ENCODE results near the gene ECSIT.

ECSIT gene

GRCh38 chr19:11549386-11549953 lies 20.5 kb upstream of the ECSIT start:
- no peak for DNase-seq

- DNase-seq = no peak
These were observed 19.2 kb upstream of the ECSIT start for GRCh38 chr19:11547929-11548700.

DNA sequence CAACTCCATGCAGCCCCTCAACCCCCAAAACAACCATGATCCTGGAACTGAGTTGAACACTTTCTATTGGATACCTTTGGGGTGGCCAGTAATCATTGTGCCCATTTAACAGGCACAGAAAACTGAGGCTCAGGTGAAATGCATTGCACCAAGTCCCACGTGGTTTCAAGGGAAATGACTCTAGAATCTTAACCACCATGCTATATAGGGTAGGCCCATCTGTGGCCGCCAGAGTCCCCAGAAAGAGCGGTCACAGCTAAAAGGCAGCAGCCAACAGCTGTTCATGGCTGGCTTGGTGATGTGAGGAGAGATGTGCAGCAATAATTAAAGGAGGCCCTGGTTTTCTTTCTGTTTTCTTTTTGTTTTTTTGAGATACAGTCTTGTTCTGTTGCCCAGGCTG lies 12.3 kb upstream of the ECSIT start:
- DNase-seq = no peak

DNA sequence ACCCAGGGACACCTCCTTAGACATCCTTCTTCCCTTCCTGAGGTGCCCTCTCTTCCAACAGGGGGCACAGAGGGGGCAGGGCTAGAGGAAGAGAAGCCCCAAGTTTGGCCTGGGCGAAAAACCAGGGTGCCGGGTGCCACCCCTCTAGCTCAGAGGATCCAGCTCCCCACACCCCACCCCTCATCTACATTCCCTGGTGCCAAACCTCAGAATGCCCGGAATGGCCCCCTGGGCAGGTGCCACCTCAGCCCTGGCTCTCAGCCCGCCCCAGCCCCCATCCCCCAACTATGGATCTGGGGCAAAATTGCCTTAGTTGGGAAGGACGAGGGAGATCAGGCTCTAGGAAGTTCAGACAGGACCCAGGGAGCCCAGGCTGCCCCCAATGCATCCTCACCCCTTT lies 11.7 kb upstream of the ECSIT start:
- no peak for DNase-seq

- no peak for DNase-seq
These were observed 10.8 kb upstream of the ECSIT start for GRCh38 chr19:11539495-11540365.

- DNase-seq = no peak
These were observed 9.5 kb upstream of the ECSIT start, which contains the start of gene CNN1 for GRCh38 chr19:11538232-11539036. TSS of gene CNN1 (plus strand) at chr19:11538851. CDS start at chr19:11538928, 77 bp downstream.

GRCh38 chr19:11535792-11536595 lies 7.1 kb upstream of the ECSIT start:
- DNase-seq = peak; percentile 74

- DNase-seq = no peak
These were observed 6.0 kb upstream of the ECSIT start for GRCh38 chr19:11534948-11535347.

DNA sequence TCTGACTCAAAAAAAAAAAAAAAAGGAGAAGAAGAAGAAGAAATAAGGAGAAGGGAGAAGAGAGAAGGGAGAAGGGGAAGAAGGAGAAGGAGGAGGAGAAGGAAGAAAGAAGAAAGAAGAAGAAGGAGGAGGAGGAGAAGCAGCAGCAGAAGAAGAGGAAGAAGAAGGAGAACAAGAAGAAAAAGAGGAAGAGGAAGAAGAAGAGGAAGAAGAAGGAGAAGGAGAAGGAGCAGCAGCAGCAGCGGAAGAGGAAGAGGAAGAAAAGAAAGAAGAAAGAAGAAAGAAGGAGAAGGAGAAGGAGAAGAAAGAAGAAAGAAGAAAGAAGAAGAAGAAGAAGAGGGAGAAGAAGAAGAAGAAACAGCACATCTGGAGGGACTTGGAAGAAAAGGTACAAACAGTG lies 5.6 kb upstream of the ECSIT start:
- no peak for DNase-seq

- DNase-seq = no peak
These were observed 1.5 kb upstream of the ECSIT start for GRCh38 chr19:11530432-11530831.

DNA sequence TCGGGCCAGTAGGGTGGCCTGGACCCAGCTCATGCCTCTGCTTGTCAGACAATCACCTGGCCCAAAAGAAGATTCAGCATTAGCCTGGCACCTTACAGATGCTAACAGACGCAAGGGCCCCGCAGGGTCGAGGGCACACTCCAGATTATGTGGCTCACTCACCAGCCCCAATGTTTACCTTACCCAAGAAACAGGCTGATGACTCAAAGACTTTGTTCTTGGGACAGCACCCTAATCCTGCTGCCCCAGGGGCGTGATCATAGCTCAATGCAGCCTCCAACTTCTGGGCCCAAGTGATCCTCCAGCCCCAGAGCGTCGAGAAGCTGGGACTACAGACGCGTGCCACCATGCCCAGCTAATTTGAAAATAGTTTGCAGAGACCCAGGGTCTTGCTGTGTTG lies 9.8 kb downstream of the ECSIT start:
- DNase-seq = no peak

- no peak for DNase-seq
These were observed 15.0 kb downstream of the ECSIT start for GRCh38 chr19:11513946-11514345.

DNA sequence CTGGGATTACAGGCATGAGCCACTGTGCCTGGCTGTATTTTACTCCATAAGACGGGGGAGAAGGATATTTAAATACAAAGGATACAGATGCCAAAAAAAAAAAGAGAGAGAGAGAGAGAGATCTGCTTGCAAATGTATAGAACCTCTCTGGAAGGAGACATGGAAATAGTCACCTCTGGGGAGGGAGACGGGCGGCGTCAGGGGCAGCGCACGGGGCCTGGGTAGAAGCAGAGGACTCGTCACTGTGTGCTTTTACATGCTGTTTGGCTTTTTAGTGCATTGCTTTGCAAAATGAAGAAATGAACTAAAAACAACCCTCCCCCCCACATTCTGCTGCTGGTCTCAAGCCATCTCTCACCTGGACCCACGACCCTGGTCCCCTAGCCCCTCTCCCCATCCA lies 18.5 kb downstream of the ECSIT start:
- DNase-seq = no peak

DNA sequence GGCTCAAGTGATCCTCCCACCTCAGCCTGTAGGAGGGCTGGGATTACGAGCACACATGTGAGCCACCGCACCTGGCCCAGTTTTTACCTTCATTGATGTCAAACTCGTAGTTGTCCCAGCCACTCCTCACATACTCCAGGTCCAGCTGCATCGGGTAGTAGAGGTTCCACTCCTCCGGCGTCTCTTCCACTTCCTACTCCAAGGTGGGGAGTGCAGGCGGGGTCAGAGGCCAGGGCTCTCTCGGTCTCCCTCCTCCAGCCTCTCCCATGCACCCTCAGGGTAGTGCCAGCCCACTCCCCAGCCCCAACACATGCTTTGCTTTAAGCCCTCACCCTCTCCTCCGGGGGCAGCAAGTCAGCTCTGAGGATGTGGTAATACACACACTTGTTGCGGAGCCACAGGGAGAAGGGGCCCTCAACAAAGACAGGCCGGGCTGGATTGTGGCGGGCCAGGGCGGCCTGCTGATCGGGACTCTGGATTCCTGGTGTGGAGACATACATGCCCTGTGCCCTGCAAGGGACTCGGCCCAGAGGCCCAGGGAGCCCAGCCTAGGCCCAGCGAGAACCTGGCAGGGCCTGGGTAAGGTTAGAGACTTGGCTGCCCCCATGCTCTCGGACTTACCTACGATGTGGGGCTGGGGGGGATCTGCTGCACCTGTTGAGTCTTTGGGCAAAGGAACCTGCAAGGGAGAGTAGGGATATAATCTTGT lies 21.4 kb downstream of the ECSIT start:
- no peak for DNase-seq

DNA sequence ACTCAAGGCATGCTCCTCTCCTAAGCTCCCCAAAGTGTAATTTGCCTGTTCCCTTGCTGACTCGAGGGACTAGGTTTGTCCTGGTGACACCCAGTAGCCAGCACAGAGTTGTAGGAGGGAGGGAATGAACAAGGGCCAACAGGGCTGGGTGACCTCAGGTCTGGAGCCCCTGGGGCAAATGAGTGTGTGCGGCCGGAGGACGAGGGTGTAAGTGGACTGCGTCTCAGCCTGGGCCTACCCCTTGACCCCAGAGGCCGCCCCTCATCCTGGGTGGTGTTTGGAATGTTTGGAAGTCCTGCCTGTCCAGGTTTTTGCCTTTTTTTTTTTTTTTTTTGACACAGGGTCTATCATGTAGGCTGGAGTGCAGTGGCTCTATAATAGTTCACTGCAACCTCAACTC lies 22.0 kb downstream of the ECSIT start:
- DNase-seq = no peak

GRCh38 chr19:11506101-11506555 lies 22.8 kb downstream of the ECSIT start:
- no peak for DNase-seq

DNA sequence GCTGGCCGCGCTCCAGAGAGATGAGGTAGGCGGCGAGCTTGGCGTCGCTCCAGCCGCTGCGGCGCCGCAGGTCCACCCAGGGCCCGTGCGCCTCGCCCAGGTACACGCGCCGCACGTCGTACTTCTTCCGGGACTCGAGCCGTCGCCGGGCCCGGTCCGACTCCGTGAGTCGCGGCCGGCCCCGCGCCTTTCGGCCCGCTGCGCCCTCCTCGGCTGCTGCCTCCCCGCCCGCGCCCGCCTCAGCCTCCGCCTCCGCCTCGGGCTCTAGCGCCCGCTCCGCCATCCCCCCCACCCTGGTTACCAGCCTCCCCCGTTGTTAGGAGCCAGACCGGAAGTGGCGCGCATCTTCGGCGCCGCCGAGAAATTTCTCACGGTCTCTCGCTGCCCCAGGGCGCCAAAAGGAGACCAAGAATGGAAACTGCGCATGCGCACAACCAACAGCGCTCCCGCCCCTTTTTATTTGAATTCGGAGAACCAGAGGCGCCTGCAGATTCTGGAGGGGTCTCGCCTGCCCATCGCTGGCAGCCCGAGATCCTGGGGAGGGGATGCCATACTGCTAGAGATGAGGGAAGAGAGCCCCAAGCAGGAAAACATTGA lies 23.3 kb downstream of the ECSIT start, which contains the start of gene ZNF653:
Gene ZNF653 (minus strand): TSS at position 336 of the 597 bp plus-strand sequence. CDS start 53 bp downstream, at position 283.
- peak; percentile 94 for DNase-seq

- peak; percentile 94 for DNase-seq
These were observed 23.9 kb downstream of the ECSIT start for GRCh38 chr19:11505032-11505503.

- DNase-seq = no peak
These were observed 24.4 kb downstream of the ECSIT start for GRCh38 chr19:11504502-11505031.

DNA sequence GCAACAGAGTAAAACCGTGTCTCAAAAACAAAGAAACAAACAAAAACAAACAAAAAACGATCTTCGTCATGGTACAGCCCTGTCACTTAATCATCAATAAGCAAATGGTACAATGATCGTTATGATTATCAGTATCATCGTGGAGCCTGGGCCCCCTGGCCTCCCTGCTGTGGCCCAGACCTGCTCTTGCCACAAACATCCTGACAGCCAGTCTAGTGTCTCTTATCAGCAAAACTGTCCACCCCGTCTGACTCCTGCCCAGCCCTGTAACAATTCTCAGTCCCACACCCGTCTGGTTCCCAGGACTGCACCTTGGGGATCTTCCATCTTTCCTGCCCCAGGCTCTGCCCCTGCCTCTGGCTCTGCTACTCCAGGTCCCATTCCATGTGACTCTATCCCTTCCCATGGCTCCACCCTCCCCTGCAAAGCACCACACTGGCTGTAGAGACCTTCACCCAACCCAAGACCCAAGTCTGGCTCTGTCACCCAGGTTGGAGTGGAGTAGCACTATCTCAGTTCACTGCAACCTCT lies 29.0 kb downstream of the ECSIT start:
- no peak for DNase-seq

All from activated CD4-positive, alpha-beta T cell treated with anti-CD3 and anti-CD28 coated beads for 1 hour (primary cell).